ENCODE results near the gene AUH.

GRCh38 chr9:91166796-91167366 is 194.8 kb downstream of the AUH start:
- TF ChIP-seq EZH2 (IDR thresholded peaks at IDR 0.05; ENCODE audit: insufficient read depth, low read length) = no peak
- TF ChIP-seq, protein P1, sequence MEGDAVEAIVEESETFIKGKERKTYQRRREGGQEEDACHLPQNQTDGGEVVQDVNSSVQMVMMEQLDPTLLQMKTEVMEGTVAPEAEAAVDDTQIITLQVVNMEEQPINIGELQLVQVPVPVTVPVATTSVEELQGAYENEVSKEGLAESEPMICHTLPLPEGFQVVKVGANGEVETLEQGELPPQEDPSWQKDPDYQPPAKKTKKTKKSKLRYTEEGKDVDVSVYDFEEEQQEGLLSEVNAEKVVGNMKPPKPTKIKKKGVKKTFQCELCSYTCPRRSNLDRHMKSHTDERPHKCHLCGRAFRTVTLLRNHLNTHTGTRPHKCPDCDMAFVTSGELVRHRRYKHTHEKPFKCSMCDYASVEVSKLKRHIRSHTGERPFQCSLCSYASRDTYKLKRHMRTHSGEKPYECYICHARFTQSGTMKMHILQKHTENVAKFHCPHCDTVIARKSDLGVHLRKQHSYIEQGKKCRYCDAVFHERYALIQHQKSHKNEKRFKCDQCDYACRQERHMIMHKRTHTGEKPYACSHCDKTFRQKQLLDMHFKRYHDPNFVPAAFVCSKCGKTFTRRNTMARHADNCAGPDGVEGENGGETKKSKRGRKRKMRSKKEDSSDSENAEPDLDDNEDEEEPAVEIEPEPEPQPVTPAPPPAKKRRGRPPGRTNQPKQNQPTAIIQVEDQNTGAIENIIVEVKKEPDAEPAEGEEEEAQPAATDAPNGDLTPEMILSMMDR (IDR thresholded peaks at IDR 0.05; ENCODE audit: insufficient read depth, low read depth, low read length) = no peak
